ENCODE results near the gene TPPP3. TPM values are rescaled to one million over a fixed set of nuclear protein-coding genes. Genes with fewer than 3 reads are reported as not detected.

Gene TPPP3
- 8.4 to 13.5 TPM (median 11.8 TPM) in 5 replicates for total RNA-seq (2022; extraction: Qiagen RNA extraction; ENCODE audit: low read depth)

DNA sequence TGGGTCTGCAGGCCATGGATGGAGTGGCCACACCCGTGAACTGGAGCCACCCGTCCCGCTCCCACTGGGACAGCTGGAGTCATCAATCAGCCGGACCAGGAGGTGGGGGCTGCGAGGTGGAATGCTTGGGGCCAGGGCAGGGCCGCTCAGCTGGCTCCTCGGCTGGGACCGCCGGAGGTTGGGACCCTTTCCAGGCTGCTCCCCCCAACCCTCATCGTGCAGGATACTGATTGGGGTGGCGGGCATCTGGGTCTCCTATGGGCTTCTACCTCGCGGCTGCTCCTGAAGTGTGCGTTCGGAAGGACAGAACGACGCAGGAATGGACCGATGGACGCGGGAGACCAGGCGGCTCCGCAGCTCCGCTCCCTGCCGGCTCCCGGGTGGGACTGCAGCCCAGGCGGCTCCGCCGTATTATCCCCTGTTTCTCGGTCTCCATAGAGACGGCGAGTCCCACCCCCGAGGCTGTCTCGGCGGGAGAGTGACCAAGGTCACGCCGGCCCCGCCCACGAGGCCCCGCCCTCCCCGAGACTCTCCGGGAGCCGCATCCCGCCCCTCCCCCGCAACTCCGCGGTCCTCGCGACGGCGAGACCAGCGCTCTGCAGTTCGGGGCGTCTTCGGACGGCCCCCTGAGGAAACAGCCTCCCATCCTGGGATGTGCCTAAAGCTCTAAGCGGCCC lies at the start of gene TPPP3:
Gene TPPP3 (minus strand): TSS at position 388 of the 677 bp plus-strand sequence. CDS start 2,387 bp downstream, outside the sequence.

GRCh38 chr16:67430977-67431774 lies 37.9 kb upstream of the TPPP3 start, which contains the start of gene HSD11B2:
TSS of gene HSD11B2 (plus strand) at chr16:67431121. CDS start at chr16:67431249, 128 bp downstream.

DNA sequence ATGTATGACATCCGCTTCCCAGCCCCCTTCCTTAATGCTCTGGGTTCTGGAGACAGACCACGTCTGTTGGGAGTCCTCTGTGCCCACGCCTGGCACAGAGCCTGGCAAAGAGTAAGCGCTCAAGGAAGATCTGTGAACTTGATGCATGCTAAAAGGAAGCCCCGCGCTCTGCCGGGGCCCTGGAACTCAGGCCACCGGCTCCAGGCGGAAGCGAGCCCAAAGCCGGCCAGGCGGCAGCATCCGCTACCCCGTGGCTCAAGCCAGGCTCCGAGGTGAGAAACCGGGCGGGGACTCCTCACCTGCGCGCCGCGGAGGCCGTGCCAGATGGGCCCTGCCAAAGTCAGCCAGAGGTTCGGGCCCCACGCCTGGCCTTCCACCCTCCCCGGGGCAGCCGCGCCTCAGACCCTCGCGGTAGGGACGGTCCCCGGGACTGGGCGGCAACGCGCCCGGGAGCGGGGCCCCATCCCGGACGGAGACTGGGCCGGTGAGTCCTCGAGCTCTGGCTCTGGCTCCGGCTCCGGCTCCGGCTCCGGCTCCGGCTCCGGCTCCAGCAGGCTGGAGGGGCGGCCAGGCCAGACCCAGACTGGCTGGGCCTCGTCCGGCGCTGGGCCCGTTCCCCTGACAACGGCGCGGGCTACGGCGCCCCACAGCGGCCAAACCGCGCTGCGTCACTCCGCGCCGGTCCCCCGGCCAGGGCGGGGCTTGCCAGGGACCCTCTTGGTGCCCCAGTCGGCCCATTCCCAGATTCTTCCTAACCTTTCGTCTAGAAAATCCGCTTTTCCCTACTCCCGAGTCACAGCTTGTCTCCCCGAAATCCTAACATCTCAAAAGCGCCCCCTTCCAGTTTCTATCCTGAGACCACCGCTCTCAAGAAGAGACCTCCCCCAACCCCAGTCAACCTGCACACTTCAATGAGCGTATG lies 22.8 kb upstream of the TPPP3 start, which contains the start of gene ZDHHC1:
Gene ZDHHC1 (minus strand): TSS at position 606 of the 922 bp plus-strand sequence. CDS start 8,702 bp downstream, outside the sequence.

Other genes with a start within 250 kb of the TPPP3 start
- 5.7 to 8.5 TPM (median 7.9 TPM) in 5 replicates for gene B3GNT9, start 242.5 kb downstream of the TPPP3 start, total RNA-seq (2022; extraction: Qiagen RNA extraction; ENCODE audit: low read depth)
- gene TRADD, start 233.6 kb downstream of the TPPP3 start, total RNA-seq (2022; extraction: Qiagen RNA extraction; ENCODE audit: low read depth): 10.7 to 20.7 TPM (median 20.5 TPM) in 5 replicates
- gene FBXL8, start 233.5 kb downstream of the TPPP3 start, total RNA-seq (2022; extraction: Qiagen RNA extraction; ENCODE audit: low read depth): 5.2 to 9.5 TPM (median 8.5 TPM) in 5 replicates
- 11.9 to 16.0 TPM (median 14.6 TPM) in 5 replicates for gene HSF4, start 228.8 kb downstream of the TPPP3 start, total RNA-seq (2022; extraction: Qiagen RNA extraction; ENCODE audit: low read depth)
- gene NOL3, start 223.0 kb downstream of the TPPP3 start, total RNA-seq (2022; extraction: Qiagen RNA extraction; ENCODE audit: low read depth): 44.9 to 52.4 TPM (median 50.2 TPM) in 5 replicates
- gene MATCAP1, start 209.5 kb downstream of the TPPP3 start, total RNA-seq (2022; extraction: Qiagen RNA extraction; ENCODE audit: low read depth): 3.6 to 8.0 TPM (median 5.9 TPM) in 5 replicates
- 0.07 to 0.48 TPM in 2 of 5 replicates, not detected in the others for gene EXOC3L1, start 203.4 kb downstream of the TPPP3 start, total RNA-seq (2022; extraction: Qiagen RNA extraction; ENCODE audit: low read depth)
- 75.9 to 98.6 TPM (median 92.7 TPM) in 5 replicates for gene E2F4, start 201.3 kb downstream of the TPPP3 start, total RNA-seq (2022; extraction: Qiagen RNA extraction; ENCODE audit: low read depth)
- gene ELMO3, start 194.4 kb downstream of the TPPP3 start, total RNA-seq (2022; extraction: Qiagen RNA extraction; ENCODE audit: low read depth): 0.66 to 1.4 TPM (median 1.3 TPM) in 5 replicates
- 78.6 to 101 TPM (median 94.1 TPM) in 5 replicates for gene TMEM208, start 166.4 kb downstream of the TPPP3 start, total RNA-seq (2022; extraction: Qiagen RNA extraction; ENCODE audit: low read depth)
- gene FHOD1, start 146.0 kb downstream of the TPPP3 start, total RNA-seq (2022; extraction: Qiagen RNA extraction; ENCODE audit: low read depth): 40.1 to 51.6 TPM (median 48.9 TPM) in 5 replicates
- 1.2 to 1.7 TPM (median 1.6 TPM) in 5 replicates for gene SLC9A5, start 144.5 kb downstream of the TPPP3 start, total RNA-seq (2022; extraction: Qiagen RNA extraction; ENCODE audit: low read depth)
- 15.2 to 22.1 TPM (median 18.3 TPM) in 5 replicates for gene PLEKHG4, start 114.0 kb downstream of the TPPP3 start, total RNA-seq (2022; extraction: Qiagen RNA extraction; ENCODE audit: low read depth)
- gene KCTD19, start 66.8 kb downstream of the TPPP3 start, total RNA-seq (2022; extraction: Qiagen RNA extraction; ENCODE audit: low read depth): 0.06 to 0.46 TPM (median 0.22 TPM) in 5 replicates
- 0.13 to 0.27 TPM (median 0.14 TPM) in 3 of 5 replicates, not detected in the others for gene LRRC36, start 66.7 kb downstream of the TPPP3 start, total RNA-seq (2022; extraction: Qiagen RNA extraction; ENCODE audit: low read depth)
- 5.8 to 9.2 TPM (median 6.1 TPM) in 5 replicates for gene ZDHHC1, start 23.0 kb upstream of the TPPP3 start, total RNA-seq (2022; extraction: Qiagen RNA extraction; ENCODE audit: low read depth)
- 1.5 to 1.8 TPM (median 1.6 TPM) in 5 replicates for gene HSD11B2, start 37.6 kb upstream of the TPPP3 start, total RNA-seq (2022; extraction: Qiagen RNA extraction; ENCODE audit: low read depth)
- 96.9 to 122 TPM (median 109 TPM) in 5 replicates for gene ATP6V0D1, start 87.7 kb upstream of the TPPP3 start, total RNA-seq (2022; extraction: Qiagen RNA extraction; ENCODE audit: low read depth)
- not detected in 5 replicates for gene AGRP, start 90.0 kb upstream of the TPPP3 start, total RNA-seq (2022; extraction: Qiagen RNA extraction; ENCODE audit: low read depth)
- 35.5 to 51.5 TPM (median 44.3 TPM) in 5 replicates for gene RIPOR1, start 135.3 kb upstream of the TPPP3 start, total RNA-seq (2022; extraction: Qiagen RNA extraction; ENCODE audit: low read depth)
- gene CTCF, start 169.0 kb upstream of the TPPP3 start, total RNA-seq (2022; extraction: Qiagen RNA extraction; ENCODE audit: low read depth): 35.7 to 41.4 TPM (median 37.8 TPM) in 5 replicates

Data from A549 treated with CpdA at 1 μM for 4 hours (cell line).